ENCODE results near the gene SP7. TPM values are rescaled to one million over a fixed set of nuclear protein-coding genes. Genes with fewer than 3 reads are reported as not detected.

SP7 gene
- total and polyA plus RNA-seq, 2 experiments from 2014 or later, result 0.17 TPM; not detected in 1

DNA sequence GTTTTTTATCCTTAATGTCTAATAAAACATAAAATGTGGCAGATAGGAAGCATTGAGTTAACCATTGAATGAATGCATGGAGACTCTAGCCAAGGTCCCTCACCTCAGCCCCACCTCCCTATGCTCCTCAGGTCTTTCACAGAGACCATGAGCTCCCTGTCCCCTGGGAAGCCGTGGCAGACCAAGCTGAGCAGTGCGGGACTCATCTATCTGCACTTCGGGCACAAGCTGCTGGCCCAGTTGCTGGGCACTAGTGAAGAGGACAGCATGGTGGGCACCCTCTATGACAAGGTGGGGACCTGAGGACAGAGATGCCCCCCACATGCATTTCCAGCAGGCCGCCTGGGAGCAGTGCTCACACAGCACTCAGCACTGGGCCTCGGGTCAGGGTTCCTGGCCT is 33.3 kb downstream of the SP7 start:
- TF ChIP-seq EZH2phosphoT487 (IDR thresholded peaks at IDR 0.05; ENCODE audit: unreplicated experiment) (no peak), JUNB (IDR thresholded peaks at IDR 0.05; ENCODE audit: unreplicated experiment) (no peak), POLR2AphosphoS5 (IDR thresholded peaks at IDR 0.05; ENCODE audit: low read depth) (no peak), ZNF331 (CRISPR knock-in tag; IDR thresholded peaks at IDR 0.05; ENCODE audit: low read depth) (no peak), STAT1 (IDR thresholded peaks at IDR 0.05; ENCODE audit: unreplicated experiment) (no peak), NANOG (IDR thresholded peaks at IDR 0.05; ENCODE audit: borderline replicate concordance) (no peak)
- TF ChIP-seq, protein P1, sequence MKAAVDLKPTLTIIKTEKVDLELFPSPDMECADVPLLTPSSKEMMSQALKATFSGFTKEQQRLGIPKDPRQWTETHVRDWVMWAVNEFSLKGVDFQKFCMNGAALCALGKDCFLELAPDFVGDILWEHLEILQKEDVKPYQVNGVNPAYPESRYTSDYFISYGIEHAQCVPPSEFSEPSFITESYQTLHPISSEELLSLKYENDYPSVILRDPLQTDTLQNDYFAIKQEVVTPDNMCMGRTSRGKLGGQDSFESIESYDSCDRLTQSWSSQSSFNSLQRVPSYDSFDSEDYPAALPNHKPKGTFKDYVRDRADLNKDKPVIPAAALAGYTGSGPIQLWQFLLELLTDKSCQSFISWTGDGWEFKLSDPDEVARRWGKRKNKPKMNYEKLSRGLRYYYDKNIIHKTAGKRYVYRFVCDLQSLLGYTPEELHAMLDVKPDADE (IDR thresholded peaks at IDR 0.05), result no peak
- TF ChIP-seq, protein P2, sequence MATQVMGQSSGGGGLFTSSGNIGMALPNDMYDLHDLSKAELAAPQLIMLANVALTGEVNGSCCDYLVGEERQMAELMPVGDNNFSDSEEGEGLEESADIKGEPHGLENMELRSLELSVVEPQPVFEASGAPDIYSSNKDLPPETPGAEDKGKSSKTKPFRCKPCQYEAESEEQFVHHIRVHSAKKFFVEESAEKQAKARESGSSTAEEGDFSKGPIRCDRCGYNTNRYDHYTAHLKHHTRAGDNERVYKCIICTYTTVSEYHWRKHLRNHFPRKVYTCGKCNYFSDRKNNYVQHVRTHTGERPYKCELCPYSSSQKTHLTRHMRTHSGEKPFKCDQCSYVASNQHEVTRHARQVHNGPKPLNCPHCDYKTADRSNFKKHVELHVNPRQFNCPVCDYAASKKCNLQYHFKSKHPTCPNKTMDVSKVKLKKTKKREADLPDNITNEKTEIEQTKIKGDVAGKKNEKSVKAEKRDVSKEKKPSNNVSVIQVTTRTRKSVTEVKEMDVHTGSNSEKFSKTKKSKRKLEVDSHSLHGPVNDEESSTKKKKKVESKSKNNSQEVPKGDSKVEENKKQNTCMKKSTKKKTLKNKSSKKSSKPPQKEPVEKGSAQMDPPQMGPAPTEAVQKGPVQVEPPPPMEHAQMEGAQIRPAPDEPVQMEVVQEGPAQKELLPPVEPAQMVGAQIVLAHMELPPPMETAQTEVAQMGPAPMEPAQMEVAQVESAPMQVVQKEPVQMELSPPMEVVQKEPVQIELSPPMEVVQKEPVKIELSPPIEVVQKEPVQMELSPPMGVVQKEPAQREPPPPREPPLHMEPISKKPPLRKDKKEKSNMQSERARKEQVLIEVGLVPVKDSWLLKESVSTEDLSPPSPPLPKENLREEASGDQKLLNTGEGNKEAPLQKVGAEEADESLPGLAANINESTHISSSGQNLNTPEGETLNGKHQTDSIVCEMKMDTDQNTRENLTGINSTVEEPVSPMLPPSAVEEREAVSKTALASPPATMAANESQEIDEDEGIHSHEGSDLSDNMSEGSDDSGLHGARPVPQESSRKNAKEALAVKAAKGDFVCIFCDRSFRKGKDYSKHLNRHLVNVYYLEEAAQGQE (IDR thresholded peaks at IDR 0.05; ENCODE audit: unreplicated experiment), result no peak
- TF ChIP-seq, protein P3, sequence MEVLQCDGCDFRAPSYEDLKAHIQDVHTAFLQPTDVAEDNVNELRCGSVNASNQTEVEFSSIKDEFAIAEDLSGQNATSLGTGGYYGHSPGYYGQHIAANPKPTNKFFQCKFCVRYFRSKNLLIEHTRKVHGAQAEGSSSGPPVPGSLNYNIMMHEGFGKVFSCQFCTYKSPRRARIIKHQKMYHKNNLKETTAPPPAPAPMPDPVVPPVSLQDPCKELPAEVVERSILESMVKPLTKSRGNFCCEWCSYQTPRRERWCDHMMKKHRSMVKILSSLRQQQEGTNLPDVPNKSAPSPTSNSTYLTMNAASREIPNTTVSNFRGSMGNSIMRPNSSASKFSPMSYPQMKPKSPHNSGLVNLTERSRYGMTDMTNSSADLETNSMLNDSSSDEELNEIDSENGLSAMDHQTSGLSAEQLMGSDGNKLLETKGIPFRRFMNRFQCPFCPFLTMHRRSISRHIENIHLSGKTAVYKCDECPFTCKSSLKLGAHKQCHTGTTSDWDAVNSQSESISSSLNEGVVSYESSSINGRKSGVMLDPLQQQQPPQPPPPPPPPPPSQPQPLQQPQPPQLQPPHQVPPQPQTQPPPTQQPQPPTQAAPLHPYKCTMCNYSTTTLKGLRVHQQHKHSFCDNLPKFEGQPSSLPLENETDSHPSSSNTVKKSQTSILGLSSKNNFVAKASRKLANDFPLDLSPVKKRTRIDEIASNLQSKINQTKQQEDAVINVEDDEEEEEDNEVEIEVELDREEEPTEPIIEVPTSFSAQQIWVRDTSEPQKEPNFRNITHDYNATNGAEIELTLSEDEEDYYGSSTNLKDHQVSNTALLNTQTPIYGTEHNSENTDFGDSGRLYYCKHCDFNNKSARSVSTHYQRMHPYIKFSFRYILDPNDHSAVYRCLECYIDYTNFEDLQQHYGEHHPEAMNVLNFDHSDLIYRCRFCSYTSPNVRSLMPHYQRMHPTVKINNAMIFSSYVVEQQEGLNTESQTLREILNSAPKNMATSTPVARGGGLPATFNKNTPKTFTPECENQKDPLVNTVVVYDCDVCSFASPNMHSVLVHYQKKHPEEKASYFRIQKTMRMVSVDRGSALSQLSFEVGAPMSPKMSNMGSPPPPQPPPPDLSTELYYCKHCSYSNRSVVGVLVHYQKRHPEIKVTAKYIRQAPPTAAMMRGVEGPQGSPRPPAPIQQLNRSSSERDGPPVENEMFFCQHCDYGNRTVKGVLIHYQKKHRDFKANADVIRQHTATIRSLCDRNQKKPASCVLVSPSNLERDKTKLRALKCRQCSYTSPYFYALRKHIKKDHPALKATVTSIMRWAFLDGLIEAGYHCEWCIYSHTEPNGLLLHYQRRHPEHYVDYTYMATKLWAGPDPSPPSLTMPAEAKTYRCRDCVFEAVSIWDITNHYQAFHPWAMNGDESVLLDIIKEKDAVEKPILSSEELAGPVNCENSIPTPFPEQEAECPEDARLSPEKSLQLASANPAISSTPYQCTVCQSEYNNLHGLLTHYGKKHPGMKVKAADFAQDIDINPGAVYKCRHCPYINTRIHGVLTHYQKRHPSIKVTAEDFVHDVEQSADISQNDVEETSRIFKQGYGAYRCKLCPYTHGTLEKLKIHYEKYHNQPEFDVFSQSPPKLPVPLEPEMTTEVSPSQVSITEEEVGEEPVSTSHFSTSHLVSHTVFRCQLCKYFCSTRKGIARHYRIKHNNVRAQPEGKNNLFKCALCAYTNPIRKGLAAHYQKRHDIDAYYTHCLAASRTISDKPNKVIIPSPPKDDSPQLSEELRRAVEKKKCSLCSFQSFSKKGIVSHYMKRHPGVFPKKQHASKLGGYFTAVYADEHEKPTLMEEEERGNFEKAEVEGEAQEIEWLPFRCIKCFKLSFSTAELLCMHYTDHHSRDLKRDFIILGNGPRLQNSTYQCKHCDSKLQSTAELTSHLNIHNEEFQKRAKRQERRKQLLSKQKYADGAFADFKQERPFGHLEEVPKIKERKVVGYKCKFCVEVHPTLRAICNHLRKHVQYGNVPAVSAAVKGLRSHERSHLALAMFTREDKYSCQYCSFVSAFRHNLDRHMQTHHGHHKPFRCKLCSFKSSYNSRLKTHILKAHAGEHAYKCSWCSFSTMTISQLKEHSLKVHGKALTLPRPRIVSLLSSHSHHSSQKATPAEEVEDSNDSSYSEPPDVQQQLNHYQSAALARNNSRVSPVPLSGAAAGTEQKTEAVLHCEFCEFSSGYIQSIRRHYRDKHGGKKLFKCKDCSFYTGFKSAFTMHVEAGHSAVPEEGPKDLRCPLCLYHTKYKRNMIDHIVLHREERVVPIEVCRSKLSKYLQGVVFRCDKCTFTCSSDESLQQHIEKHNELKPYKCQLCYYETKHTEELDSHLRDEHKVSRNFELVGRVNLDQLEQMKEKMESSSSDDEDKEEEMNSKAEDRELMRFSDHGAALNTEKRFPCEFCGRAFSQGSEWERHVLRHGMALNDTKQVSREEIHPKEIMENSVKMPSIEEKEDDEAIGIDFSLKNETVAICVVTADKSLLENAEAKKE (CRISPR knock-in tag; IDR thresholded peaks at IDR 0.05), result no peak
- H3K4me1 ChIP-seq (ENCODE audit: insufficient read depth), result peaks cover 10% of the 10 kb centered on the region; the same call in 1 of the 2 replicates
- H3K4me2 ChIP-seq, result no peak overlapping the region
- Mint-ChIP-seq H3K9me3 (no peaks in the 10 kb centered on the region; the same call in 2 of the 3 replicates), H3K4me1 (peaks cover 13% of the 10 kb centered on the region), H3K4me3 (no peak overlapping the region), H3K27me3 (ENCODE audit: insufficient read depth, low read depth, poor library complexity) (peaks cover 5% of the 10 kb centered on the region), H3K27ac (no peak overlapping the region), H3K36me3 (ENCODE audit: low read depth) (peaks cover 70% of the 10 kb centered on the region)
- ATAC-seq, result no peak
- no peak for DNase-seq (ENCODE audit: low spot score)
- no peak overlapping the region for H3K4me3 ChIP-seq
- H3F3A ChIP-seq (replicated peaks; ENCODE audit: low read depth), result peaks cover 29% of the 10 kb centered on the region
- H3K79me2 ChIP-seq (replicated peaks; ENCODE audit: insufficient read depth), result peaks cover 15% of the 10 kb centered on the region
- no peak overlapping the region for H3K27ac ChIP-seq (ENCODE audit: low read depth)
- no peaks in the 10 kb centered on the region; the same call in 1 of the 2 replicates for H4K20me1 ChIP-seq (replicated peaks; ENCODE audit: insufficient read depth)
- H3K9me2 ChIP-seq (ENCODE audit: insufficient read depth), result no peaks in the 10 kb centered on the region
- H3K36me3 ChIP-seq (ENCODE audit: insufficient read depth), result peaks cover 22% of the 10 kb centered on the region
- H3K27me3 ChIP-seq (ENCODE audit: insufficient read depth), result no peaks in the 10 kb centered on the region
- no peak overlapping the region for H2AFZ ChIP-seq
